ENCODE measurements around the gene MTIF2. TPM values are rescaled to one million over a fixed set of nuclear protein-coding genes. Genes with fewer than 3 reads are reported as not detected.

MTIF2 gene
- total RNA-seq (10 to 100 TPM; 15.0 to 27.7 (median 22.4) TPM), polyA plus RNA-seq (10 to 100 TPM; 25.8 to 37.5 (median 30.5) TPM)

- TF ChIP-seq POLR2AphosphoS5 (IDR thresholded peaks at IDR 0.05) (peak; percentile 36 to 79 (median 74)), CTCF (IDR thresholded peaks at IDR 0.05) (no peak), EP300 (IDR thresholded peaks at IDR 0.05) (peak in 1 of 4 donors; percentile 14), POLR2A (IDR thresholded peaks at IDR 0.05) (peak; percentile 16 to 31)
- no peaks in the 10 kb centered on the region for H3K27me3 ChIP-seq
- DNase-seq, result peak; percentile 97
- intact Hi-C loops (cut with DNase I), result loop anchor here (2.0 to 5.0 kb wide), 2 partner anchors 36 to 148 kb away; partner anchors contain the start of genes CCDC88A, CLHC1 and RPS27A
- no peaks in the 10 kb centered on the region for H3K9me3 ChIP-seq
- 0% methylated on average over 43 of the region's 43 CpGs for WGBS, 2 donors
- peak within 1 kb of the TSS; percentile 86 to 90 (median 87) for H3K27ac ChIP-seq
- peaks cover 0 to 32% (median 2%) of the 10 kb centered on the region in 4 donors for H3K36me3 ChIP-seq
- H3K4me1 ChIP-seq, result peaks cover 0 to 18% (median 14%) of the 10 kb centered on the region in 4 donors
- peak within 1 kb of the TSS; percentile 55 to 73 (median 67) for H3K4me3 ChIP-seq
Measured at GRCh38 chr2:55268907-55269644, at the start of gene MTIF2. Gene MTIF2, minus strand, starts transcription at chr2:55269231. Its CDS starts 5,373 bp downstream, at chr2:55263858.

- Histone ChIP-seq H3K4me1 (no peaks in the 10 kb centered on the region), H3K27me3 (no peaks in the 10 kb centered on the region), H3K9me3 (no peaks in the 10 kb centered on the region), H3K4me3 (no peak overlapping the region), H3K36me3 (peaks cover 0 to 76% (median 8%) of the 10 kb centered on the region in 4 donors), H3K27ac (no peak overlapping the region)
- intact Hi-C loops (cut with DNase I), result no loop called here
- WGBS, 2 donors, result 79 to 92% methylated on average over 1 of the region's 1 CpG
- TF ChIP-seq CTCF (IDR thresholded peaks at IDR 0.05), result no peak
- no peak for DNase-seq
Measured at GRCh38 chr2:55314985-55315384, 46.0 kb upstream of the MTIF2 start.

GRCh38 chr2:55311444-55311870 lies 42.4 kb upstream of the MTIF2 start:
- Histone ChIP-seq H3K27me3 (no peaks in the 10 kb centered on the region), H3K4me3 (no peak overlapping the region), H3K9me3 (no peaks in the 10 kb centered on the region), H3K27ac (no peak overlapping the region), H3K4me1 (no peaks in the 10 kb centered on the region), H3K36me3 (peaks cover 0 to 67% (median 8%) of the 10 kb centered on the region in 4 donors)
- TF ChIP-seq CTCF (IDR thresholded peaks at IDR 0.05) (no peak), POLR2AphosphoS5 (IDR thresholded peaks at IDR 0.05) (no peak), POLR2A (IDR thresholded peaks at IDR 0.05) (no peak), EP300 (IDR thresholded peaks at IDR 0.05) (no peak)
- intact Hi-C loops (cut with DNase I), result no loop called here
- 77 to 85% methylated on average over 1 of the region's 1 CpG for WGBS, 2 donors
- DNase-seq, result no peak

- no peak for TF ChIP-seq POLR2A (IDR thresholded peaks at IDR 0.05)
- no peak for TF ChIP-seq EP300 (IDR thresholded peaks at IDR 0.05)
- no peak for TF ChIP-seq CTCF (IDR thresholded peaks at IDR 0.05)
- TF ChIP-seq POLR2AphosphoS5 (IDR thresholded peaks at IDR 0.05), result no peak
- Histone ChIP-seq H3K9me3 (no peaks in the 10 kb centered on the region), H3K4me3 (no peak overlapping the region), H3K4me1 (no peaks in the 10 kb centered on the region), H3K36me3 (peaks cover 0 to 57% (median 8%) of the 10 kb centered on the region in 4 donors), H3K27me3 (no peaks in the 10 kb centered on the region), H3K27ac (no peak overlapping the region)
- intact Hi-C loops (cut with DNase I), result no loop called here
- DNase-seq, result no peak
- WGBS, 2 donors, result 84 to 95% methylated on average over 2 of the region's 2 CpGs
Measured at GRCh38 chr2:55309446-55309845, 40.4 kb upstream of the MTIF2 start.

Data from sigmoid colon (tissue), 7 donors.